Measurements from ENCODE around the gene TUBG1. TPM values are rescaled to one million over a fixed set of nuclear protein-coding genes. Genes with fewer than 3 reads are reported as not detected.

TUBG1 gene
- total and polyA plus RNA-seq, 9 of the 15 experiments (the other 6 are each of a cell fraction or from before 2014, with no cell fraction given), result 33.1 to 147 (median 66.0) TPM

GRCh38 chr17:42566215-42566882 is 43.1 kb upstream of the TUBG1 start (continued):
- TF ChIP-seq CREB3 (tag; conservative IDR thresholded peaks at IDR 0.05; ENCODE audit: low read depth), result peak; percentile 50; the same call in 1 of the 2 replicates
- no peak for TF ChIP-seq PREB (CRISPR knock-in tag; IDR thresholded peaks at IDR 0.05)
- TF ChIP-seq NFIX (CRISPR knock-in tag; IDR thresholded peaks at IDR 0.05; ENCODE audit: low read depth), result no peak
- TF ChIP-seq XRCC3 (IDR thresholded peaks at IDR 0.05), result no peak
- TF ChIP-seq AFF4 (CRISPR knock-in tag; IDR thresholded peaks at IDR 0.05), result no peak
- no peak for TF ChIP-seq NR2C1 (IDR thresholded peaks at IDR 0.05)
- peak; percentile 18; the same call in 1 of the 2 replicates for TF ChIP-seq NR2C1 (tag; IDR thresholded peaks at IDR 0.05)
- no peak for TF ChIP-seq REST (IDR thresholded peaks at IDR 0.05; ENCODE audit: borderline replicate concordance)
- TF ChIP-seq REST (CRISPR knock-in tag; IDR thresholded peaks at IDR 0.05; ENCODE audit: low read depth), result 0 out of 2 replicates have a peak, but pooled peaks have one; percentile 22
- TF ChIP-seq BHLHE40 (IDR thresholded peaks at IDR 0.05; ENCODE audit: low read length), result no peak
- TF ChIP-seq IFI16 (CRISPR knock-in tag; IDR thresholded peaks at IDR 0.05), result 0 out of 2 replicates have a peak, but pooled peaks have one; percentile 34
- no peak for TF ChIP-seq DNMT1 (IDR thresholded peaks at IDR 0.05)
- no peak for TF ChIP-seq ZNF282 (CRISPR knock-in tag; IDR thresholded peaks at IDR 0.05)
- TF ChIP-seq GABPA (tag; conservative IDR thresholded peaks at IDR 0.05; ENCODE audit: low read depth), result no peak
- no peak for TF ChIP-seq CBFA2T2 (conservative IDR thresholded peaks at IDR 0.05)
